Activated naive CD4-positive, alpha-beta T cell treated with anti-CD3 and anti-CD28 coated beads for 36 hours (primary cell): ENCODE results near the gene ALG5. TPM values are rescaled to one million over a fixed set of nuclear protein-coding genes. Genes with fewer than 3 reads are reported as not detected.

ENCODE experiments used
- CTCF ChIA-PET: fragments of 350-600 bp; sonication (Branson Sonifier 250); formaldehyde crosslinking; loops from one replicate; lab custom pipeline; 2021; ENCODE audit warnings: antibody characterized with exemption; lab: Charles Lee
- DNase-seq: peaks from one replicate; pipeline ENCODE4 v3.0.0-alpha.2; 2020
- H3K27ac Mint-ChIP-seq: one replicate; pipeline ENCODE4 v1.8.0; 2021; ENCODE audit warnings: mild to moderate bottlenecking, mixed read lengths
- H3K27me3 Mint-ChIP-seq: one replicate; pipeline ENCODE4 v1.8.0; 2021; ENCODE audit warnings: low read depth, mixed read lengths
- H3K36me3 Mint-ChIP-seq: one replicate; pipeline ENCODE4 v1.8.0; 2021; ENCODE audit warnings: low read depth, mixed read lengths
- H3K4me1 Mint-ChIP-seq: one replicate; pipeline ENCODE4 v1.8.0; 2021; ENCODE audit warnings: low read depth, mixed read lengths
- H3K4me3 Mint-ChIP-seq: one replicate; pipeline ENCODE4 v1.8.0; 2021; ENCODE audit warnings: mild to moderate bottlenecking, moderate library complexity, mixed read lengths
- H3K9me3 Mint-ChIP-seq: one replicate; pipeline ENCODE4 v1.8.0; 2021; ENCODE audit warnings: mixed read lengths
- intact Hi-C: fragments of 100-400 bp; cut with micrococcal nuclease; formaldehyde crosslinking; loops from one replicate; pipeline ENCODE4 v1.15.1; 2023
- total RNA-seq, 2 experiments: library from RNA; stranded (reverse); gene quantifications; one replicate each; pipeline ENCODE4 v1.2.3, GENCODE V29; 2021

ALG5 gene
- total RNA-seq, result 10 to 100 TPM; 17.5 to 20.8 TPM

DNA sequence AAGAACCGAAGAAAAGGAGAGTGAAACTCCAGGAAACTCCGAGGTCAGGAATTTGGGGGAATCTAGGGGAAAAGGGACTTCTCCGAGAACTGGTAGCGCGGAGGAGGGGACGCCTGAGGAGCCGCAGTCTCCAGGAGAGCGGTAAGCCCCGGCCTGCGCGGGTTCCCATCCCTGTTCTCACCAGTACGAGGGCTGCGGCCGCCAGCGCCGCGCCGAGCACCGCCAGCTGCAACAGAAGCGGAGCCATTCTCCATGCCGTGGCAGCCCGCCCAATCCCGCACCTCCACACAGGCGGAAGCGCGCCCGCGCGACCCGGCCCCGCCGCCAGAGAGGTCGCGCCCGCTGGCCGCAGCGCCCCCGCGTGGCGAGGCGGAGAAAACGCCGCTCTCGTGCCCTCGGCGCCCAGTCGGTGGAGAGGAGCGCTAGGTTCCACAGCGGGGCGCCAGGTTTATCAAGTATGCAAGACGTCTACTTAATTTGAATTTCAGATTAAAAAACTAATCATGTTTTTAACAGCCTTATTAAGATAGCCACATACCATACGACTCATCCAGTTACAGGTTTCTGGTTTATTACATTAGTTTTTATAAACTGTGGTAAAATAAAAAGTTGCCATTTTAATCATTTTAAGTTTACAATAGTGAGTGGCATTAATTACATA lies at the start of gene ALG5:
TSS of gene ALG5 (minus strand) at position 287 of the 661 bp plus-strand sequence. CDS start at position 247, 40 bp downstream.
- intact Hi-C loops, result loop anchor here (1.0 to 5.0 kb wide), 3 partner anchors 70 to 180 kb away; partner anchors contain the start of genes RFXAP and SMAD9
- Mint-ChIP-seq H3K9me3 (no peaks in the 10 kb centered on the region), H3K27ac (peak within 1 kb of the TSS; percentile 100), H3K4me3 (peak within 1 kb of the TSS; percentile 100), H3K27me3 (no peaks in the 10 kb centered on the region), H3K4me1 (peaks cover 41% of the 10 kb centered on the region), H3K36me3 (peaks cover 35% of the 10 kb centered on the region)
- DNase-seq, result peak; percentile 90
- CTCF ChIA-PET, result interaction anchor here (1.0 to 1.4 kb wide), 3 partner anchors 10 to 655 kb away, joined by 3 to 5 read pairs (median 4); no protein-coding TSS in a partner anchor

DNA sequence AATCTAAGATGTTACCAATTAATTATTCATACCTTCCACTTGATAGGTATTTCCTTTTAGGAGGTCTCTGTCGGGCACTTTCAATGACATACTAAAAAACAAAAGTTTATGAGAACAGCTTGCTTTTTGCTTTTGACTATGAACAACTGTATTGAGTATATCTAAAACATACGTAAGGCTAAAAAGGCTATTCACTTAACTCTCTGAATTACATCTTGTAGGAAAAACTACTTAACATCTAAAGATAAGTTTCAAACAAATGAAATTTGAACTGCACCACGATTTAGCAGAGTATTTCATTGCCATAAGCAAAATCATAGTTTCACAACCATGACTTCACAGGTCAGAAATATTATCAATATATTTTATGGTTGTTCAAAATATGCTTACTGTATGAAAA lies 48.7 kb upstream of the ALG5 start:
- CTCF ChIA-PET, result no interaction called here
- H3K27ac Mint-ChIP-seq, result no peak overlapping the region
- intact Hi-C loops, result loop anchor here (2.0 kb wide), 1 partner anchor 21 kb away; no protein-coding TSS in a partner anchor
- H3K27me3 Mint-ChIP-seq, result no peaks in the 10 kb centered on the region
- H3K9me3 Mint-ChIP-seq, result no peaks in the 10 kb centered on the region
- no peak for DNase-seq
- H3K4me1 Mint-ChIP-seq, result peaks cover 23% of the 10 kb centered on the region
- no peak overlapping the region for H3K4me3 Mint-ChIP-seq
- peaks cover 12% of the 10 kb centered on the region for H3K36me3 Mint-ChIP-seq

DNA sequence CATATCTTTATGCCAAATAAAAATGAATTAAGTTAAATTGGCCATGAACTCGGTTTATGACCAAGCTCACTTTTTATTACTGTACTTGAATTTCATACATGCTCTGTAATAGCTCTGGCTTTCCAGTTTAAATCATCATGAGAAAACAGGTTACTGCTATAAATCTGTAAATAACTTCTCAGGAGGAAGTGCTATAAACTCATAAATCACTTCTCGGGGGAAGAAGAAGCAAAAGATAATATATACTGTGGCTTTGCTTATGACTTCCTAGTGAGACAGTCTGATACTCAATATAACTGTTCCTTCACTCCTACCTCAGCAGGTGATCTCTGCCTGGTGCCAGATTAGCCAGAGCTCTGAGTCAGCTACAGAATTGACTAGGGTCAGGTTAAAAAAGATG lies 47.9 kb upstream of the ALG5 start:
- Mint-ChIP-seq H3K4me3 (no peak overlapping the region), H3K9me3 (no peaks in the 10 kb centered on the region), H3K4me1 (peaks cover 15% of the 10 kb centered on the region), H3K27me3 (no peaks in the 10 kb centered on the region), H3K36me3 (peaks cover 11% of the 10 kb centered on the region), H3K27ac (no peak overlapping the region)
- CTCF ChIA-PET, result interaction anchor here (0.6 kb wide), 1 partner anchor 1968 kb away, joined by 3 read pairs; no protein-coding TSS in a partner anchor
- DNase-seq, result no peak
- intact Hi-C loops, result loop anchor here (2.0 kb wide), 1 partner anchor 20 kb away; no protein-coding TSS in a partner anchor

DNA sequence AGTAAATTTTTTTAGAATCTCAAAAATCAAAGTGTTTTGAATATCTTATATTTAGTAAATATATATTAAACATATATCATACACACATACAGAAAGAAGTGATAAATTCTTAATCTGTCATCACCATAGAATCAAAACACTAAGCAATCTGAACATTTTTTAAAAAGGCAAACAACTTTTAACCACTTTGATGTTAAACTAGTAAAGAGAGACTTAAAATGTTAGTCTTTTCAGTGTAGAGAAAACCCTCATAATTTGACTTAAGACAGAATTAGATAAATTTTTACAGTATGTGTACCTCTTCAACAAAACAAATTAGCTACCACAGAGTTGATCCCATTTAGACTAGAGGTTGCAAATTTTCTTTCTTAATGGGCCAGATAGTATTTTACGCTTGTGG lies 46.9 kb upstream of the ALG5 start:
- CTCF ChIA-PET, result no interaction called here
- Mint-ChIP-seq H3K36me3 (peaks cover 16% of the 10 kb centered on the region), H3K9me3 (no peaks in the 10 kb centered on the region), H3K4me1 (peaks cover 7% of the 10 kb centered on the region), H3K27ac (no peak overlapping the region), H3K27me3 (no peaks in the 10 kb centered on the region), H3K4me3 (no peak overlapping the region)
- intact Hi-C loops, result loop anchor here (2.0 kb wide), 1 partner anchor 19 kb away; no protein-coding TSS in a partner anchor
- no peak for DNase-seq

GRCh38 chr13:37040789-37041188 lies 41.6 kb upstream of the ALG5 start:
- H3K27ac Mint-ChIP-seq, result no peak overlapping the region
- intact Hi-C loops, result no loop called here
- no peaks in the 10 kb centered on the region for H3K9me3 Mint-ChIP-seq
- H3K4me3 Mint-ChIP-seq, result no peak overlapping the region
- no peaks in the 10 kb centered on the region for H3K4me1 Mint-ChIP-seq
- CTCF ChIA-PET, result interaction anchor here (0.7 kb wide), 1 partner anchor 28 kb away, joined by 4 read pairs; no protein-coding TSS in a partner anchor
- H3K27me3 Mint-ChIP-seq, result no peaks in the 10 kb centered on the region
- no peak for DNase-seq
- H3K36me3 Mint-ChIP-seq, result peaks cover 28% of the 10 kb centered on the region

DNA sequence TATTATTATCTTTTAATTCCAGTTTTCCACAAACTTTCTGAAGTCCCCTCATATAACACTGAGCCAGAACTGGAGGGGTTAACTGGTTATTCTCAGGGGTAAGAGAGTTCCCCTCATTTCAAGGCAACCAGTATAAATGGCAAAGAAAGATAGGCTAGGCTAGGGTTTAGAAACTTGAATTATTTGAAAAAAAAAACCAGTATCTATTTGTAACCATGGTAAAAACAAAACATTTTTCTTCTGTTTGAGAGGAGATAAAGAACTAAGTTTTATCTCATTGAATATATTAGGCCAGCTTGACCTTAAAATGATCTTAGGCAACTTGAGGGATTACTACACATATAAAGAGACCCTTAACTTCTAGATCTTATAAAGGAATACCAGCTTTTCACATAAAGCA lies 40.8 kb upstream of the ALG5 start:
- Mint-ChIP-seq H3K27ac (no peak overlapping the region), H3K36me3 (peaks cover 34% of the 10 kb centered on the region)
- CTCF ChIA-PET, result no interaction called here

DNA sequence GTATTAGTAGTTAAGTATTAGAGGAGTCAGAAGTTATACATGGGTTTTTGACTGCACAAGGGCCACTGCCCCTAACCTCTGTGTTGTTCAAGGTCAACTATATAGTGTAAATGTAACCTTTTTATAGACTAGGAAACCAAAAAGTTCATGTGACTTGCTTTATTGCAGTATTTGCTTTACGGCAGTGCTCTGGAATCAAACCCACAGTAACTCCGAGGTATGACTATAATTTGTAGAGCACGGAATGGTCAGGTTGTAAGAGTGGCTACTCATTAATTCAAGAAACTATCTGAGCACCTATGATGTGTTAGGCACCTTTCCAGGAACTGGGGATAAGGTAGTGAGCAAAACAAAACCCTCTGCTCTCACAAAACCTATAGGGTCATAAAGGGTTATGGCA lies 38.1 kb upstream of the ALG5 start:
- DNase-seq, result no peak
- no peak overlapping the region for H3K4me3 Mint-ChIP-seq
- peaks cover 6% of the 10 kb centered on the region for H3K4me1 Mint-ChIP-seq
- no peak overlapping the region for H3K27ac Mint-ChIP-seq
- intact Hi-C loops, result no loop called here
- H3K36me3 Mint-ChIP-seq, result peaks cover 36% of the 10 kb centered on the region
- no peaks in the 10 kb centered on the region for H3K9me3 Mint-ChIP-seq
- CTCF ChIA-PET, result interaction anchor here (0.6 to 0.7 kb wide), 2 partner anchors 70 to 270 kb away, joined by 3 read pairs; no protein-coding TSS in a partner anchor
- no peaks in the 10 kb centered on the region for H3K27me3 Mint-ChIP-seq

More for the DNA sequence above, 40.8 kb upstream of the ALG5 start:
- Mint-ChIP-seq H3K4me3 (no peak overlapping the region), H3K9me3 (no peaks in the 10 kb centered on the region), H3K27me3 (no peaks in the 10 kb centered on the region), H3K4me1 (peaks cover 1% of the 10 kb centered on the region)
- intact Hi-C loops, result no loop called here
- no peak for DNase-seq

- CTCF ChIA-PET, result no interaction called here
- intact Hi-C loops, result no loop called here
- Mint-ChIP-seq H3K9me3 (no peaks in the 10 kb centered on the region), H3K4me1 (peaks cover 4% of the 10 kb centered on the region), H3K27ac (no peak overlapping the region), H3K4me3 (no peak overlapping the region), H3K36me3 (peaks cover 27% of the 10 kb centered on the region), H3K27me3 (no peaks in the 10 kb centered on the region)
- DNase-seq, result no peak
Observed at GRCh38 chr13:37029617-37030016, 30.5 kb upstream of the ALG5 start.

DNA sequence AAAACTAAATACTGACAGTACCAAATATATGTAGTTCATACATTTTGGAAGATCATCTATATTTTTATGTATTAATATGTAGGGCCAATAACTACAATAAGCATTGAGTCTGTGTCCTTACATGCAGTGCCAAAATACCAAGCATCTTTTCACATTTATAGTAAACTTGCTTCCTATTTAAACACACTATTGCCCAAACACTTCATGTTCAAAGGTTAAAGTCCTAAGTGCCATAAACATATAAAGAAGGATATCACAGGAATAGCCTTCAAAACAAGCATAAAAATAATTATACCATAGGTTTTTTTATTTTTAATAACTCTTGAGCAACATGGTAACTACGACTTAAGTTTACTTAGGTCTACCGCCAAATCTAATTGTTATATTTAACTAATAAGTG lies 28.5 kb upstream of the ALG5 start:
- no peak overlapping the region for H3K4me3 Mint-ChIP-seq
- no peaks in the 10 kb centered on the region for H3K27me3 Mint-ChIP-seq
- peaks cover 2% of the 10 kb centered on the region for H3K4me1 Mint-ChIP-seq
- intact Hi-C loops, result loop anchor here (2.0 kb wide), 1 partner anchor 19 kb away; no protein-coding TSS in a partner anchor
- H3K36me3 Mint-ChIP-seq, result peaks cover 25% of the 10 kb centered on the region
- no peak for DNase-seq
- no peaks in the 10 kb centered on the region for H3K9me3 Mint-ChIP-seq
- H3K27ac Mint-ChIP-seq, result no peak overlapping the region
- CTCF ChIA-PET, result no interaction called here

DNA sequence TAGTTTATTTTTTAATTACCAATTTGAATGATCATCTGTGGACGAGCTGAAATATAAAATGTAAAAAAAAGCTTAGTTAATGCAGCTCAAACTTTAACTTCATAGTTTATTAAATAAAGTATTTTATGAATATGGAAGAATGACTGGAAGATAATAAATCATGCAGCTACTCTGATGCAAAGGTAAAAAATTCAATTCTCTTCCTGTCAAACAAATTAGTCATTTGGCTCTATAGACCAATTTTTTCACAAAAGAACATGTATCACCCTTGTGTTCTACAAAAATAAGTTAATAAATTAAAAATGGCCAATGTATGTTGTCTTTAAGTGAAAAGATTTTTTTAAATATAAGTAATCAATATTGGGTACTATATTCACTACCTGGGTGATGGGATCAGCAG lies 27.6 kb upstream of the ALG5 start:
- CTCF ChIA-PET, result no interaction called here
- Mint-ChIP-seq H3K27ac (no peak overlapping the region), H3K36me3 (peaks cover 22% of the 10 kb centered on the region), H3K9me3 (no peaks in the 10 kb centered on the region), H3K4me1 (peaks cover 2% of the 10 kb centered on the region), H3K27me3 (no peaks in the 10 kb centered on the region), H3K4me3 (no peak overlapping the region)
- intact Hi-C loops, result loop anchor here (2.0 kb wide), 1 partner anchor 20 kb away; no protein-coding TSS in a partner anchor
- DNase-seq, result no peak

DNA sequence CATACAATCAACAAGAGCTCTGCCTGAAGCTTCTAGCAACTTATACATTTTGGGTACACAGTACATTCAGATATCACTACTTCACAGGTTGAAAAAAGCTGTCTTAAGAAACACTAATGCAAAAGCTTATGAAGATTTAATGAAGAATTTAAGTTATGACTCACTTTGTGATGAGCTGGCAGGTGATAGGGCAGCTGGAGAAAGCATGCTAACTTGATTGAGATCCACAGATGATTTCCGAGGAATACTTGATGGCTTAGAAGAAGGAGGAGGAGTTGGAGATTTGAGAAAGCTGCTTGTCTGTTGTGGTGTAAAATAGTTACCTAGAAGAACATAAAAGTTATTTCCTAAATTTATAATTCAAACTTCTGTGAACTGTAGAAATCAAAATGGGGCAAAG lies 24.7 kb upstream of the ALG5 start:
- CTCF ChIA-PET, result interaction anchor here (0.9 to 1.1 kb wide), 3 partner anchors 9 to 34 kb away, joined by 3 read pairs; no protein-coding TSS in a partner anchor

GRCh38 chr13:37014609-37015008 lies 15.5 kb upstream of the ALG5 start:
- Mint-ChIP-seq H3K4me1 (peaks cover 2% of the 10 kb centered on the region), H3K36me3 (peaks cover 48% of the 10 kb centered on the region), H3K27ac (no peak overlapping the region), H3K27me3 (no peaks in the 10 kb centered on the region), H3K4me3 (no peak overlapping the region), H3K9me3 (no peaks in the 10 kb centered on the region)
- no peak for DNase-seq
- intact Hi-C loops, result no loop called here
- CTCF ChIA-PET, result no interaction called here

More for the DNA sequence above, 24.7 kb upstream of the ALG5 start:
- peaks cover 2% of the 10 kb centered on the region for H3K4me1 Mint-ChIP-seq
- no peaks in the 10 kb centered on the region for H3K9me3 Mint-ChIP-seq
- intact Hi-C loops, result no loop called here
- H3K27me3 Mint-ChIP-seq, result no peaks in the 10 kb centered on the region
- H3K36me3 Mint-ChIP-seq, result peaks cover 21% of the 10 kb centered on the region
- H3K27ac Mint-ChIP-seq, result no peak overlapping the region
- no peak for DNase-seq
- no peak overlapping the region for H3K4me3 Mint-ChIP-seq

DNA sequence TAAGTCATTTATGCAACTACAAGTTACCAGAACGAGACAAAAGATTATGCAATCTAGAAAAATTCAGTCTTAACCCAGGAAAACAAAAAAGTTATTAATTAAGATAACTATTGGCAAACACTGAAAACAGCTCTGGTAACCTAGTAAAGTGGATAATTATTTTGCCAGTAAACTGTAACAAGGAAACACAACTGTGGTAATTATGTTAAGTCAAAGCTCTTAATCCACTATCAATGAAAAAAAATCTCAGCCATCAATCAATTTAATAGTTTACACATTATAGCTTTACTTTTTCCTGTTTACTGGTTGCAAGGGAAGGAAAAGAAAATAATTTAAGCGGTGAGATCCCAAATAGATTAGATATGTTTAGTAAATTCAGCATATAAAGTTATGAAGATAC lies 12.6 kb upstream of the ALG5 start:
- Mint-ChIP-seq H3K4me1 (peaks cover 8% of the 10 kb centered on the region), H3K27ac (peak overlapping the region; percentile 50), H3K9me3 (no peaks in the 10 kb centered on the region), H3K4me3 (no peak overlapping the region), H3K36me3 (peaks cover 61% of the 10 kb centered on the region), H3K27me3 (no peaks in the 10 kb centered on the region)
- DNase-seq, result no peak
- intact Hi-C loops, result no loop called here
- CTCF ChIA-PET, result no interaction called here
